Activated CD4-positive, alpha-beta T cell treated with anti-CD3 and anti-CD28 coated beads, Interleukin-2, amount 50 U/mL, for 24 hours (primary cell): Measurements from ENCODE around the gene LRRTM4.

Experiments
- DNase-seq, 2 donors: peaks; one replicate each; pipeline ENCODE4 v3.0.0-alpha.2; 2020; ENCODE audit warnings: low read depth in 1 of 2, low spot score in 1 of 2

The LRRTM4 gene

GRCh38 chr2:77325395-77325794, 196.8 kb downstream of the LRRTM4 start:
- no peak for DNase-seq

DNA sequence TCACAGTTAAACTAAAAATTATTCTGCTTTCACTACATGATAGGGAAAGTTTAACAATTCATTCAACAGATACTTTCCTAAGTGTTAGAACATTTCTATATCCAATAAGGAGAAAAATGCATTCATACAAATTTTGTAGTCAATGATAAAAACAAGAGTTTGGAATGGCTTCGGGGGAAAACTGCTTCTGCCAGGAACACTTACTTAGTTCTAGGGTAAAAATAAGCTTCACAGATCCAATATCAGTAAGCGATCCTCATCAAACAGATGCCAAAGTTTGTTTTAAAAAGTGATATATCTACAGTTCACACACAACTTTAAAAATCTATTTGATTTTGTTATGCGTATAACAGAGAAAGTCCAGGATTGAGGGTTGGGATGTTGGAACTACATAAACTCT, 199.7 kb downstream of the LRRTM4 start:
- DNase-seq, result no peak

GRCh38 chr2:77314721-77315120, 207.5 kb downstream of the LRRTM4 start:
- no peak for DNase-seq

- DNase-seq, result no peak
Observed at GRCh38 chr2:77310416-77310815, 211.8 kb downstream of the LRRTM4 start.

- no peak for DNase-seq
Observed at GRCh38 chr2:77309725-77310124, 212.5 kb downstream of the LRRTM4 start.

GRCh38 chr2:77301441-77301840, 220.7 kb downstream of the LRRTM4 start:
- no peak for DNase-seq

DNA sequence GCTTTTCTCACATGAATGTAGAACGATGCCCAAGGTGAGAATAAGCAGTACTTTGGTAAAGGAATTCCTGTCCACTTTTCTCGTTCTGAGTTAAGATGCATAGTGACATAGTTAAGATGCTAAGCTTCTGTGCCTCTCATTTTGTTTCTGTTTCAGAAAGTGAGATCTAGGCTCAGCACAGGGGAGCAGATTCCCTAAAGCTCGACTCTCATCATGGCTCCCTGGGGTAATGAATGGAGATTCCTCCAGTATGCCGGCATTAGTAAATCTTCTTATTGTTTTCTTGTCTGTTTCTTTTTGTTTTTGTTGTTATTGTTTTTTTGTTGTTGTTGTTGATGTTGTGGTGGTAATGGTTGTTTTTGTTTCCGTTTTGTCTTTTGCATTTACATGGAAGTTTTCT, 225.4 kb downstream of the LRRTM4 start:
- DNase-seq, result no peak

- no peak for DNase-seq
Observed at GRCh38 chr2:77294474-77294873, 227.7 kb downstream of the LRRTM4 start.

DNA sequence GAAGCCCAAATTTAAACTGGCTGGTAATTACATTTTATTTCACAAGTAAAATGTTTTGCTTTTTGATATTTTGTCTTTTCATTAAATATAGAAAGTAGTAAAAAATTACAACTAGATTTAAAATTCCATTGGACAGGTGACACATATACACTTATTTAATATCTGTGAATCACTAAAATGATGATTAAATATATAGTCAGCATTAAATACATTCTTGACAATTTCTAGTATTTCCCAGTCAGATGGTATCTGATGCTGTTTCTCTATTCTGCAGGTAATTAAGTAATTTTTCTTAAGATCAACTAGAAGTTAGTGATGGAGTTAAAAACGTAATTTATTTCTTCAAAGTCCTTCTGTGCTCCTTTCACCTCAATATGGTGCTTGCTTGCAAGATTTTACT, 237.8 kb downstream of the LRRTM4 start:
- no peak for DNase-seq

GRCh38 chr2:77271262-77271661, 250.9 kb downstream of the LRRTM4 start:
- DNase-seq, result no peak

DNA sequence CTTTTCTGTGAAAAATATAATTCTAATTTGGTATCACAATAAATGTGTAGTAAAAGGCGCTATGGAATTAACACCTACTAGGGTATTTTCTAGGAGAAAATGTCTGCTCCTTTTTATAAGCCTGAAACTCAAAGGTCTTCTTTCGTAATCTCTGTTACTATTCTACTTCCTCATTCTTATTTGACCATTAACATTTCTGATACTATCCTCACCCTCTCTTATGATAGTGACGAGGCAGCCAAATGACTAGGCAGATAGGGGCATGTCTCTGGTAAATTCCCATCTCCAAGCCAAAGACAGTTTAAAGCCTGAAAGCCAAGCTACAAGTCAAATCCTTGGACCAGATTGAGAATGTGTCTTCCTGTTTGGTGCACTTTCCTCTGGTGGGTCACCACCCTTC, 251.7 kb downstream of the LRRTM4 start:
- DNase-seq, result no peak

DNA sequence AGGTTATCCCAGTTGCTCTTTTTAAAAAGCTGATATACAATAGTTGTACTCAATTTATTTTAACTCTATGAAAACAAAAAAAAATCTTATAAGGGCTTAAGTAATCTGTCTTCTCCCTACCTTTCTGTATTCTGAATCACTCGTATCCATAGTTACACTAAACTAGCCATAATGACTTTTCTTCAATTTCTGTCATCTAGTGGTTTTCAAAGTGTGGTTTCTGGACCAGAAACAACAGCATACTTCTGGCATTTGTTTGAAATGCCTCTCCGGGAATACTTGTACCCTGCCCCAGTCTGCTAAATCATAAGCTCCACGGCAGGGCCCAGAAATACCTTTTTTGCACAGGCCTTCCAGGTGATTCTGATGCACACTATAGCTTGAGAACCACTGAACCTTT, 253.6 kb downstream of the LRRTM4 start:
- DNase-seq, result no peak

- DNase-seq, result no peak
Observed at GRCh38 chr2:77232909-77233425, 289.2 kb downstream of the LRRTM4 start.

GRCh38 chr2:77228391-77228790, 293.8 kb downstream of the LRRTM4 start:
- no peak for DNase-seq

- no peak for DNase-seq
Observed at GRCh38 chr2:77210725-77211124, 311.5 kb downstream of the LRRTM4 start.

DNA sequence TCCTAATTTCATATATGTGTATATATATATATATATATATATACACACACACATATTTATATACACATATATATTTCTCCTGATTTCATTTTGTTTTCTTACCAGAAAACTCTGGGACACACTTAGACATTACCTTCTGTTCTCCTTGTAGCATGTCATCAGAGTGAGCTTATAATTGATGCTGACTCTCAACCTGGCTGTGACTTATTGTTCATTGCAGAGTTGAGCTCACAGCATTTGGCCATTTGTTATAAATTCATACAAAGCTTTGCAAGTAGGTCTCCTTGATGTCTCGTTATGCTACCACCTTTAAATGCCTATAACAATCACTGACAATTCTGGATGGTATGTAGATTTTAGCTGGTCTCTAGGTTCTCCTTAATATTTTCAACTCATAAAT, 314.8 kb downstream of the LRRTM4 start:
- DNase-seq, result no peak

- DNase-seq, result no peak
Observed at GRCh38 chr2:77201755-77202154, 320.4 kb downstream of the LRRTM4 start.

GRCh38 chr2:77199411-77199810, 322.8 kb downstream of the LRRTM4 start:
- no peak for DNase-seq

DNA sequence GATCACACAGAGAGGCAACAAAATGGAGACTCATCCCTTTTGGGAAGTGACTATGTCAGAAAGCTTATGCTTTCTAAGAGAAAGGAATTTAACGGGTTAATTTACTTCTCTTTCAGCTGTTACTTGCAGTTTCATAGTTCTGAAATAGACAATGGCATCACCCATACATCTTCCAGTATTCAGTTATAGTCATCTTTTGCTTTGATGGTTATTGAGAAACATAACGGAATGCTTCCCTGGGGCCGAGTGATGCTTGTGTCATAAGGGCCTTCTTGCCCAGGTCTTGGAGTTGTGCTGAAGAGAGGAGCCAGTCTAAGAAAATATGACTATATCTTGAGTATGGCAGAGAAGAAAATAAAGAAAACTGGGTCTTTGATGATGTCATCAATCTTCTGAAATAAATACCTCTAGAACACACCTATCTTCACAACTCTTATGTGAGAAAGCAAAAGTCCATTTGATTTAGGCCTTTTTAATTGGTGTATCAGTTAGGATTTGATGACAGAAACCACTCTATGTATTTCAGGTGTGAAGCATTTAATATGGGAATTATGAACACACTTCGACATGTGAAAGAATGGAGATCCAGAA, 328.2 kb downstream of the LRRTM4 start:
- no peak for DNase-seq

- DNase-seq, result no peak
Observed at GRCh38 chr2:77192811-77193289, 329.3 kb downstream of the LRRTM4 start.

GRCh38 chr2:77191665-77192064, 330.5 kb downstream of the LRRTM4 start:
- DNase-seq, result no peak

- DNase-seq, result no peak
Observed at GRCh38 chr2:77190721-77191346, 331.3 kb downstream of the LRRTM4 start.

- DNase-seq, result no peak
Observed at GRCh38 chr2:77185052-77185451, 337.1 kb downstream of the LRRTM4 start.
